ENCODE measurements around the gene NRL.

Gene NRL

DNA sequence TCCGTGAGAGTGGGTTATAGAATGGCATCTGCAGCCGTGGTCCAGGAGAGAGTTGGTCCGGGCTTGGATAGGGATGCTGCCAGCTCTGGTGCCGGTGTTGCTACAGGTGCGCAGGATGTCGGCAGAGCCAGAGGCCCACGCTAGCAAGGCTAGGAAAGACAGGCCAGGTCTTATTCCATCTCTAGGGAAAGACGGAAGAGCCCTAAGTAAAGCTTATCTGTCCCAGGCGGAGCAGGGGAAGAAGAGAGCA lies 20.8 kb upstream of the NRL start:
- peak overlapping the region; percentile 96 for H3K27ac ChIP-seq
- ChIA-PET CTCF (no interaction called here), POLR2A (ENCODE audit: low non-redundant PET) (interaction anchor here (0.9 to 2.6 kb wide), 3 partner anchors 11 to 21 kb away, joined by 3 to 12 read pairs (median 5); partner anchors contain the start of genes DCAF11, NRL, PSME2 and RNF31)
- TF ChIP-seq, protein P1, sequence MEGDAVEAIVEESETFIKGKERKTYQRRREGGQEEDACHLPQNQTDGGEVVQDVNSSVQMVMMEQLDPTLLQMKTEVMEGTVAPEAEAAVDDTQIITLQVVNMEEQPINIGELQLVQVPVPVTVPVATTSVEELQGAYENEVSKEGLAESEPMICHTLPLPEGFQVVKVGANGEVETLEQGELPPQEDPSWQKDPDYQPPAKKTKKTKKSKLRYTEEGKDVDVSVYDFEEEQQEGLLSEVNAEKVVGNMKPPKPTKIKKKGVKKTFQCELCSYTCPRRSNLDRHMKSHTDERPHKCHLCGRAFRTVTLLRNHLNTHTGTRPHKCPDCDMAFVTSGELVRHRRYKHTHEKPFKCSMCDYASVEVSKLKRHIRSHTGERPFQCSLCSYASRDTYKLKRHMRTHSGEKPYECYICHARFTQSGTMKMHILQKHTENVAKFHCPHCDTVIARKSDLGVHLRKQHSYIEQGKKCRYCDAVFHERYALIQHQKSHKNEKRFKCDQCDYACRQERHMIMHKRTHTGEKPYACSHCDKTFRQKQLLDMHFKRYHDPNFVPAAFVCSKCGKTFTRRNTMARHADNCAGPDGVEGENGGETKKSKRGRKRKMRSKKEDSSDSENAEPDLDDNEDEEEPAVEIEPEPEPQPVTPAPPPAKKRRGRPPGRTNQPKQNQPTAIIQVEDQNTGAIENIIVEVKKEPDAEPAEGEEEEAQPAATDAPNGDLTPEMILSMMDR (conservative IDR thresholded peaks at IDR 0.05; ENCODE audit: low read depth): no peak
- no peak for DNase-seq (ENCODE audit: low spot score)

DNA sequence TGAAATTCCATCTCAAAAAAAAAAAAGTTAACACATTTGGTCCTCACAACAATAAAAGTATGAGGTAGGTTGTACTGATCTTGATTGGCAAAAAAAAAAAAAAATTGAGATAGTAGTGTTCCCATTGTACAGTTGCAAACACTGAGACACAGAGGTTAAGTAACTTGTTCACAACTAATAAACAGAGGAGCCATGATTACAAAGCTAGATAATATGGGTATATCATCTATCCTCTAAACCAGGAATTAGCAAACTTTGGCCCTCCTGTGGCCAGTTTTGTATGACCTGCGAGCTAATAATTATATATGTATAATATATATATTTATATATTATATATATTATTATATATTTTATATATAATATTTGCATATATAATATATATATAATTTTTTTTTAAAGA lies 19.0 kb upstream of the NRL start:
- ChIA-PET CTCF (interaction anchor here (0.6 to 0.7 kb wide), 2 partner anchors 10 to 70 kb away, joined by 4 to 5 read pairs; no protein-coding TSS in a partner anchor), POLR2A (ENCODE audit: low non-redundant PET) (no interaction called here)
- no peak overlapping the region for H3K27ac ChIP-seq
- DNase-seq (ENCODE audit: low spot score): no peak
- TF ChIP-seq, protein P1 (conservative IDR thresholded peaks at IDR 0.05; ENCODE audit: low read depth): no peak

DNA sequence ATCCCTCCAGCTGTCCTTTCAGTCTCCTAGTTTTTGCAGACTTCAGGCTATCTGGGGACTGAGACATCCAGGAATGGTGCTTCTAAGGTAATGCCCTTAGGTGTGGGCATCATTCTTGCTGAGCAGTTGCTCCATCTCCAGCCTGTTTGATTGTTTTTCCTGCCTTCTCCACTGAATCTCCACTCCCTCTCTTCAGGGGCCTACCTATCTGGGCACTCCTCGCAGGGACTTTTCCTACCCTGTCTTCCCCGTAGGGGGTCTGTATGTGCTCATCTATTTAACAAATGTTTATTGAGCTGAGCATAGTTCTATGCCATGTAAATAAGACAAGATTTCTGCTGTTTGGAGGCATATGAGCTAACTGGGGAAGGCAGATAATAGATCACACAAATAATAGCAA lies 18.2 kb upstream of the NRL start:
- ChIA-PET CTCF (interaction anchor here (0.6 kb wide), 1 partner anchor 9 kb away, joined by 4 read pairs; no protein-coding TSS in a partner anchor), POLR2A (ENCODE audit: low non-redundant PET) (no interaction called here)
- TF ChIP-seq, protein P1 (conservative IDR thresholded peaks at IDR 0.05; ENCODE audit: low read depth): no peak
- H3K27ac ChIP-seq: no peak overlapping the region
- no peak for DNase-seq (ENCODE audit: low spot score)

DNA sequence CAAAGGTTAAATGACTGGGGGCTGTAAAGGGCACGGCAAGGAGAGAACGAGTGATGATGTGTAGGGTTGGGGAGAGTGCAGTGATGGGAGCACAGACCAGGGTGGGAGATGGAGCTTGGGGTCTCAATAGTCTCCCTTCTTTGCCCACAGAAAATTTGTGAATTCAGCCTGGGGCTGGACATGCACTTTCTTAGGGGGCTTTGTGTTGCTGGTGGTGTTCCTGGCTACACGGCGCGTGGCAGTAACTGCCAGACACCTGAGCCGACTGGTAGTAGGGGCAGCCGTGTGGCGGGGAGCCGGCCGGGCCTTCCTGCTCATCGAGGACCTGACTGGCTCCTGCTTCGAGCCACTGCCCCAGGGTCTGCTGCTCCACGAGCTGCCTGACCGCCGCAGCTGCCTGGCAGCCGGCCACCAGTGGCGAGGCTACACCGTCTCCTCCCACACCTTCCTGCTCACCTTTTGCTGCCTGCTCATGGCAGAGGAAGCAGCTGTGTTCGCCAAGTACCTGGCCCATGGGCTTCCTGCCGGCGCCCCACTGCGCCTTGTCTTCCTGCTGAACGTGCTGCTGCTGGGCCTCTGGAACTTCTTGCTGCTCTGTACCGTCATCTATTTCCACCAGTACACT lies 17.4 kb upstream of the NRL start:
- ChIA-PET CTCF (no interaction called here), POLR2A (ENCODE audit: low non-redundant PET) (no interaction called here)
- H3K27ac ChIP-seq: peak overlapping the region; percentile 6; the same call in 1 of the 2 replicates
- TF ChIP-seq, protein P1 (conservative IDR thresholded peaks at IDR 0.05; ENCODE audit: low read depth): no peak
- no peak for DNase-seq (ENCODE audit: low spot score)

DNA sequence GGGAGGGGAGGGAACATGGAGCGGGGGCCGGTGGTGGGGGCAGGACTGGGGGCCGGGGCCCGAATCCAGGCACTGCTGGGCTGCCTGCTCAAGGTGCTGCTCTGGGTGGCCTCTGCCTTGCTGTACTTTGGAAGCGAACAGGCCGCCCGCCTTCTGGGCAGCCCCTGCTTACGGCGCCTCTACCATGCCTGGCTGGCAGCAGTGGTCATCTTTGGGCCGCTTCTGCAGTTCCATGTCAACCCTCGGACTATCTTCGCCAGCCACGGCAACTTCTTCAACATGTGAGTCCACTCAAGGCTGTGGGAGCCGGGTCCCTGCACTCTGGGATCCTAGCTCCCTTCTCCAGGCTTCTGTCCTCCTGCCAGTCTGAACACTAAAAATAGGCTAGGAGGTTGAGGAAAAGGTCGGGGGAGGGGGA lies 16.8 kb upstream of the NRL start:
- POLR2A ChIA-PET (ENCODE audit: low non-redundant PET): no interaction called here
- DNase-seq (ENCODE audit: low spot score): no peak
- TF ChIP-seq, protein P1 (conservative IDR thresholded peaks at IDR 0.05; ENCODE audit: low read depth): no peak
- H3K27ac ChIP-seq: no peak overlapping the region
- CTCF ChIA-PET: no interaction called here

DNA sequence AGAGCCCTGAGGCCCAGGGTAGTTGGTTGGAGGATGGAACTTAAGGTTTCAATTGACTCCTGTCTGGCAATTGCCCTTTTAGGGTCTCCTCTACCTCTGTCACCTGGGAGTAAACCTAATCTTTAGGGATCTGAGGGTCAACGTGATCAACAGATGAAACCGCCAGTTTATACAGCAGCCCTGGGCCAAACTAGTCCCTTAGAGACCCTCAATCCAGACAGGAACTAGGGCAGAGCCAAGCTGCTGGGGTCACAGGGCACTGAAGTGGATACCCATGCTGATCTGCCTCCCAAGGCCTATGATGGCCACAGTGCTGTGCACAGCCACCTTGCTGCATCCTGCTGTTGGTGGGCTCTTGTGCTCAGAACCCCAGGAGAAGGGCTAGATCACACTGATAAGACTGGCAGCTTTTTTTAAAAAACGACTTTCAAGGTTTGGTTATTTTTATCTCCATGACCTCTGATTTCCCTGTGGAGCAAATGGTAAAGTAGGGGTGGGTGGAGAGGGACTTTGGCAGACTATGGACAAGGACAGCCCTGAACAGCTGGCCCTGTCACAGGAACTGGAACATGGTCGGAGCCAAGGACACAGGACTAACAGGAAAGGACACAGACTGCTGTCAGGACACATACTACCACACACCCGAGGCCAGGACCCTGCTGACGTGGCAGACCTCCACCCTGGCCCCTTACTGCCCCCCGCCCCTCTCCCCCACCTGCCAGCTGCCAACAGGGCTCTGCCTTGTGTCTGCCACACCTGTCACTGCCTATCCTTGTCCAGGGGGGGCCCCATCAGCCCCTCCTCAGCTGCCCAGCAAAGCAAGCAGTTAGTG lies 16.2 kb upstream of the NRL start:
- CTCF ChIA-PET: no interaction called here
- no peak for DNase-seq (ENCODE audit: low spot score)
- TF ChIP-seq, protein P1 (conservative IDR thresholded peaks at IDR 0.05; ENCODE audit: low read depth): no peak
- H3K27ac ChIP-seq: no peak overlapping the region
- POLR2A ChIA-PET (ENCODE audit: low non-redundant PET): no interaction called here
